GM12878 (cell line): ENCODE measurements around the gene LRRC75A. TPM values are rescaled to one million over a fixed set of nuclear protein-coding genes. Genes with fewer than 3 reads are reported as not detected.

ENCODE experiments used
- ATAC-seq: fragments of 200-7000 bp; cut with Tn5 transposase; 3 replicates; pipeline ENCODE4 v1.9.1; 2020; ENCODE audit warnings: mild to moderate bottlenecking, moderate library complexity
- BruUV-seq: library from RNA; stranded (reverse); fragments of 400-500 nt; replicated peaks from 2 replicates; lab custom pipeline; 2021; lab: Mats Ljungman, UMichigan
- CTCF ChIA-PET: fragments of 300-600 bp; sonication (Branson Sonifier 250); formaldehyde crosslinking; extraction: SDS; loops from one replicate; lab custom pipeline; 2021; ENCODE audit warnings: inconsistent platforms; lab: Yijun Ruan, JAX
- POLR2A ChIA-PET: fragments of 350-600 bp; formaldehyde crosslinking; extraction: SDS; loops from one replicate; lab custom pipeline; 2021; ENCODE audit warnings: inconsistent platforms; lab: Charles Lee
- RAD21 ChIA-PET: fragments of 300-600 bp; sonication (Branson Sonifier 250); formaldehyde crosslinking; loops from one replicate; lab custom pipeline; 2023; ENCODE audit warnings: antibody characterized with exemption; ENCODE audit not compliant: unreplicated experiment; lab: Charles Lee
- SMC1A ChIA-PET: fragments of 300-600 bp; sonication (Branson Sonifier 250); formaldehyde crosslinking; loops from one replicate; lab custom pipeline; 2023; ENCODE audit not compliant: unreplicated experiment, uncharacterized antibody; lab: Charles Lee
- DNase-seq: peaks from one replicate; pipeline ENCODE4 v3.0.0-alpha.2; 2011; ENCODE audit warnings: low read depth, low spot score
- FAIRE-seq: peaks from 3 replicates; lab custom pipeline; 2011; peaks lifted over from hg19 to GRCh38; lab: Jason Lieb, UNC
- H2AFZ ChIP-seq: 2 replicates; pipeline ENCODE4 v1.6.0; 2011; ENCODE audit warnings: low read depth, low read length, control low read depth; ENCODE audit not compliant: control insufficient read depth
- H3K27ac ChIP-seq: 2 replicates; pipeline ENCODE4 v1.5.1; 2011; ENCODE audit warnings: control low read depth; ENCODE audit not compliant: control insufficient read depth, insufficient read depth
- H3K27me3 ChIP-seq, 2 experiments: replicated peaks in 1 of 2; 2 replicates each; pipeline versions ENCODE4 v1.6.0 to v1.6.1; 2011; ENCODE audit warnings: low read length in 1 of 2; ENCODE audit not compliant: control insufficient read depth in 2 of 2, insufficient read depth in 2 of 2
- H3K36me3 ChIP-seq, 2 experiments: 2 replicates each; pipeline ENCODE4 v1.5.1; 2011; ENCODE audit warnings: low read length in 1 of 2; ENCODE audit not compliant: control insufficient read depth in 2 of 2, insufficient read depth in 2 of 2
- H3K4me1 ChIP-seq: 2 replicates; pipeline ENCODE4 v1.6.1; 2011; ENCODE audit warnings: mild to moderate bottlenecking, low read length, moderate library complexity, mixed read lengths; ENCODE audit not compliant: control insufficient read depth, insufficient read depth
- H3K4me2 ChIP-seq: 2 replicates; pipeline ENCODE4 v1.6.0; 2011; ENCODE audit warnings: control low read depth; ENCODE audit not compliant: control insufficient read depth, insufficient read depth
- H3K4me3 ChIP-seq: fragments of 200-600 bp; sonication (generic); 2 replicates; pipeline ENCODE4 v1.5.1; 2016
- H3K79me2 ChIP-seq: 2 replicates; pipeline ENCODE4 v1.6.0; 2011; ENCODE audit warnings: low read length; ENCODE audit not compliant: control insufficient read depth, insufficient read depth
- H3K9ac ChIP-seq: 2 replicates; pipeline ENCODE4 v1.8.0; 2011; ENCODE audit warnings: low read length, control low read depth, mixed read lengths; ENCODE audit not compliant: control insufficient read depth, insufficient read depth
- H3K9me3 ChIP-seq: replicated peaks from 3 replicates; pipeline ENCODE4 v1.5.1; 2011; ENCODE audit warnings: mild to moderate bottlenecking, low read length; ENCODE audit not compliant: control insufficient read depth, insufficient read depth
- H4K20me1 ChIP-seq: 2 replicates; pipeline ENCODE4 v1.6.0; 2011; ENCODE audit not compliant: control insufficient read depth, insufficient read depth
- CREB1 ChIP-seq: IDR thresholded peaks from 2 replicates; pipeline ENCODE4 v1.6.1; 2012; ENCODE audit warnings: low read depth, mild to moderate bottlenecking, inconsistent platforms
- FOS ChIP-seq: IDR thresholded peaks from 3 replicates; pipeline ENCODE4 v1.6.1; 2011; ENCODE audit warnings: borderline replicate concordance; ENCODE audit not compliant: insufficient read length; ENCODE audit errors: extremely low read depth
- IKZF1 ChIP-seq: fragments of 450-650 bp; conservative IDR thresholded peaks from 2 replicates; pipeline ENCODE4 v1.6.1; 2017; ENCODE audit warnings: antibody characterized with exemption, mild to moderate bottlenecking
- MXI1 ChIP-seq: fragments of 150-350 bp; IDR thresholded peaks from 2 replicates; pipeline ENCODE4 v1.6.1; 2011; ENCODE audit warnings: low read depth, mild to moderate bottlenecking, inconsistent platforms, low read length, improper control_type of control experiment
- RBBP5 ChIP-seq: fragments of 200-600 bp; sonication (generic); conservative IDR thresholded peaks from 2 replicates; pipeline ENCODE4 v1.6.1; 2016
- RELA ChIP-seq: fragments of 450-650 bp; IDR thresholded peaks from 2 replicates; pipeline ENCODE4 v1.8.0; 2014; ENCODE audit warnings: borderline replicate concordance; ENCODE audit not compliant: partially characterized antibody
- YY1 ChIP-seq: IDR thresholded peaks from 2 replicates; pipeline ENCODE4 v1.6.1; 2011; ENCODE audit warnings: low read depth, mild to moderate bottlenecking, low read length
- ZNF384 ChIP-seq: IDR thresholded peaks from 2 replicates; pipeline ENCODE4 v1.6.1; 2012; ENCODE audit warnings: low read depth, mild to moderate bottlenecking, low read length, improper control_type of control experiment, borderline replicate concordance
- WGBS: methylation state at CpG from one replicate; pipeline ENCODE4 v1.1.6; 2016; ENCODE audit warnings: low lambda C conversion rate; ENCODE audit not compliant: insufficient replicate concordance, insufficient coverage; ENCODE audit errors: missing lambda C conversion rate; 5-methylcytosine and 5-hydroxymethylcytosine counted together
- in situ Hi-C: fragments of 300-500 bp; cut with MboI; formaldehyde crosslinking; loops from 9 replicates; pipeline ENCODE4 v1.14.3; 2018; ENCODE audit warnings: mixed read lengths
- intact Hi-C: fragments of 100-400 bp; cut with micrococcal nuclease; formaldehyde crosslinking; loops from one replicate; pipeline ENCODE4 v1.14.2; 2022; ENCODE audit not compliant: unreplicated experiment
- polyA plus RNA-seq, 11 experiments: library from polyadenylated mRNA; depleted of rRNA in 4 of 11; unstranded in 6 of 11; stranded (reverse) in 5 of 11; fragments of >200 nt; fragmentation: Nextera tagmentation in 4 of 11; fragmentation: Illumina TruSeq in 1 of 11; extraction: Ambion mirVana in 4 of 11; extraction: Trizol in 1 of 11; gene quantifications; 1 replicate in 1 of 11; 2 replicates in 10 of 11; pipeline versions ENCODE4 v1.2.1 to v1.2.3, GENCODE V29; 2011 to 2016; ENCODE audit warnings: inconsistent platforms in 2 of 11, missing spikeins in 2 of 11, low read depth in 1 of 11
- total RNA-seq, 4 experiments: library from RNA; depleted of rRNA in 3 of 4; stranded (reverse); fragments of >200 nt in 3 of 4; fragmentation: Illumina TruSeq in 1 of 4; extraction: Trizol in 1 of 4; gene quantifications; 2 replicates each; pipeline versions ENCODE4 v1.2.1 to v1.2.3, GENCODE V29; 2013 to 2021
- TF ChIP-seq, protein P1 (sequence below): fragments of 450-650 bp; IDR thresholded peaks from 2 replicates; pipeline ENCODE4 v1.6.1; 2014; ENCODE audit warnings: mild to moderate bottlenecking
- TF ChIP-seq, protein P2 (sequence below): IDR thresholded peaks from 2 replicates; pipeline ENCODE4 v1.6.1; 2012; ENCODE audit warnings: low read depth, low read length, improper control_type of control experiment
- TF ChIP-seq, protein P3 (sequence below): fragments of 450-650 bp; formaldehyde crosslinking; IDR thresholded peaks from 2 replicates; pipeline ENCODE4 v1.5.0; 2022; ENCODE audit warnings: mild to moderate bottlenecking, missing genetic modification characterization

Gene LRRC75A
- total and polyA plus RNA-seq, 10 of the 15 experiments (the other 5 are each of a cell fraction or from before 2014, with no cell fraction given) = 0.01 to 1.3 (median 0.09) TPM; not detected in 2

DNA sequence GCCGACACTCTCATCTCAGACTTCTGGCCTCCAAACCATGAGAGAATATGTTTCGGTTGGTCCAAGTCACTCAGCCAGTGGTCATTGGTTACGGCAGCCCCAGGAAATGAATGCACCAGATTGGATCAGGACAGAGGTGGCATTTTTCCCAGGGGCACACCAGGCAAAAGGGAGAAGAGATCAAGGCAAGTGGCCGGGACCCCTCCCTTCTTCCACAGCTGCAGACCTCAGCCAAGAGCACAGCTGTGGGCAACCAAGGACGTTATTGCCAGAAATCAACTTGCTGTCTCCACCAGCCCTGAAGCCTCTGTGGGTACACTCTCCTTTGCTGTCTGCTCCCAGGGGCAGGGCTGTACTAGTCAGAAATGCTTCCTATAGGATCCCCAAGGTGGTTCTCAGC is 20.7 kb downstream of the LRRC75A start:
- Histone ChIP-seq H3K36me3 (no peaks in the 10 kb centered on the region), H3K27ac (no peak overlapping the region), H3K4me3 (no peak overlapping the region), H3K9ac (no peak overlapping the region), H3K4me1 (no peaks in the 10 kb centered on the region), H3K4me2 (no peak overlapping the region), H3K9me3 (no peaks in the 10 kb centered on the region), H3K79me2 (no peaks in the 10 kb centered on the region), H4K20me1 (no peaks in the 10 kb centered on the region), H2AFZ (no peak overlapping the region), H3K27me3 (no peaks in the 10 kb centered on the region)
- TF ChIP-seq CREB1 = no peak
- TF ChIP-seq FOS = no peak
- no peak for TF ChIP-seq MXI1
- TF ChIP-seq, protein P1, sequence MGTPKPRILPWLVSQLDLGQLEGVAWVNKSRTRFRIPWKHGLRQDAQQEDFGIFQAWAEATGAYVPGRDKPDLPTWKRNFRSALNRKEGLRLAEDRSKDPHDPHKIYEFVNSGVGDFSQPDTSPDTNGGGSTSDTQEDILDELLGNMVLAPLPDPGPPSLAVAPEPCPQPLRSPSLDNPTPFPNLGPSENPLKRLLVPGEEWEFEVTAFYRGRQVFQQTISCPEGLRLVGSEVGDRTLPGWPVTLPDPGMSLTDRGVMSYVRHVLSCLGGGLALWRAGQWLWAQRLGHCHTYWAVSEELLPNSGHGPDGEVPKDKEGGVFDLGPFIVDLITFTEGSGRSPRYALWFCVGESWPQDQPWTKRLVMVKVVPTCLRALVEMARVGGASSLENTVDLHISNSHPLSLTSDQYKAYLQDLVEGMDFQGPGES = no peak
- TF ChIP-seq ZNF384 = no peak
- TF ChIP-seq RELA = no peak
- BruUV-seq = no TSS peak
- in situ Hi-C loops = no loop called here
- ChIA-PET SMC1A (no interaction called here), POLR2A (no interaction called here), RAD21 (no interaction called here), CTCF (interaction anchor here (1.4 to 1.6 kb wide), 2 partner anchors 50 to 108 kb away, joined by 4 to 5 read pairs; no protein-coding TSS in a partner anchor)
- intact Hi-C loops = no loop called here
- DNase-seq = no peak
- ATAC-seq = no peak
- 60% methylated on average over 5 of the region's 5 CpGs for WGBS
- no peak for FAIRE-seq

DNA sequence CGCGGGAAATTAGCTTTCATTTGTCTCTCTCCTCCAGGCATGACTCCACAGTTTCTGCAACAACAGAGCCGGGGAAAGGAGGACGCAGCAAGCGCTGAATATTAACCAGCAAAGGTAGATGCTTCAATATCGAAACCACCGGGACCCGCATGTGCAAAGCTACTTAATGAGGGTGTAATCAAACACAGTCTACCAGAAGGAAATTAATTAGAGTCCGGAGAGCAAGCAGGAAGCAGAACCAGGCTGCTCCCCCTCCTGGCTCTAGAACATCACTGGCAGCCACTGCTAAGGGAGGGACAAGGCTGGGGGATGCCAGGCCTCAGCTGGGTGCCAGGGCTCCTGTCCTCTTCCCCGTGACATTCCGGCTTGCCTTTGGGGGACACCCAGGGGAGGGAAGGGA is 21.7 kb downstream of the LRRC75A start:
- in situ Hi-C loops = no loop called here
- no peaks in the 10 kb centered on the region for H3K79me2 ChIP-seq
- H3K27ac ChIP-seq = no peak overlapping the region
- no peaks in the 10 kb centered on the region for H3K36me3 ChIP-seq
- 62% methylated on average over 11 of the region's 11 CpGs for WGBS
- CTCF ChIA-PET = no interaction called here
- POLR2A ChIA-PET = no interaction called here
- DNase-seq (no peak), ATAC-seq (no peak), FAIRE-seq (no peak)
- SMC1A ChIA-PET = no interaction called here
- H3K27me3 ChIP-seq = no peaks in the 10 kb centered on the region
- RAD21 ChIA-PET = no interaction called here
- no peak overlapping the region for H3K4me3 ChIP-seq
- intact Hi-C loops = no loop called here
- H3K9ac ChIP-seq = no peak overlapping the region
- BruUV-seq = no TSS peak
- no peak overlapping the region for H3K4me2 ChIP-seq
- H3K9me3 ChIP-seq = no peaks in the 10 kb centered on the region
- H2AFZ ChIP-seq = no peak overlapping the region
- no peaks in the 10 kb centered on the region for H3K4me1 ChIP-seq
- no peaks in the 10 kb centered on the region for H4K20me1 ChIP-seq
- TF ChIP-seq, protein P2, sequence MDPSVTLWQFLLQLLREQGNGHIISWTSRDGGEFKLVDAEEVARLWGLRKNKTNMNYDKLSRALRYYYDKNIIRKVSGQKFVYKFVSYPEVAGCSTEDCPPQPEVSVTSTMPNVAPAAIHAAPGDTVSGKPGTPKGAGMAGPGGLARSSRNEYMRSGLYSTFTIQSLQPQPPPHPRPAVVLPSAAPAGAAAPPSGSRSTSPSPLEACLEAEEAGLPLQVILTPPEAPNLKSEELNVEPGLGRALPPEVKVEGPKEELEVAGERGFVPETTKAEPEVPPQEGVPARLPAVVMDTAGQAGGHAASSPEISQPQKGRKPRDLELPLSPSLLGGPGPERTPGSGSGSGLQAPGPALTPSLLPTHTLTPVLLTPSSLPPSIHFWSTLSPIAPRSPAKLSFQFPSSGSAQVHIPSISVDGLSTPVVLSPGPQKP = no peak
- no peak for TF ChIP-seq RBBP5
- TF ChIP-seq, protein P3, sequence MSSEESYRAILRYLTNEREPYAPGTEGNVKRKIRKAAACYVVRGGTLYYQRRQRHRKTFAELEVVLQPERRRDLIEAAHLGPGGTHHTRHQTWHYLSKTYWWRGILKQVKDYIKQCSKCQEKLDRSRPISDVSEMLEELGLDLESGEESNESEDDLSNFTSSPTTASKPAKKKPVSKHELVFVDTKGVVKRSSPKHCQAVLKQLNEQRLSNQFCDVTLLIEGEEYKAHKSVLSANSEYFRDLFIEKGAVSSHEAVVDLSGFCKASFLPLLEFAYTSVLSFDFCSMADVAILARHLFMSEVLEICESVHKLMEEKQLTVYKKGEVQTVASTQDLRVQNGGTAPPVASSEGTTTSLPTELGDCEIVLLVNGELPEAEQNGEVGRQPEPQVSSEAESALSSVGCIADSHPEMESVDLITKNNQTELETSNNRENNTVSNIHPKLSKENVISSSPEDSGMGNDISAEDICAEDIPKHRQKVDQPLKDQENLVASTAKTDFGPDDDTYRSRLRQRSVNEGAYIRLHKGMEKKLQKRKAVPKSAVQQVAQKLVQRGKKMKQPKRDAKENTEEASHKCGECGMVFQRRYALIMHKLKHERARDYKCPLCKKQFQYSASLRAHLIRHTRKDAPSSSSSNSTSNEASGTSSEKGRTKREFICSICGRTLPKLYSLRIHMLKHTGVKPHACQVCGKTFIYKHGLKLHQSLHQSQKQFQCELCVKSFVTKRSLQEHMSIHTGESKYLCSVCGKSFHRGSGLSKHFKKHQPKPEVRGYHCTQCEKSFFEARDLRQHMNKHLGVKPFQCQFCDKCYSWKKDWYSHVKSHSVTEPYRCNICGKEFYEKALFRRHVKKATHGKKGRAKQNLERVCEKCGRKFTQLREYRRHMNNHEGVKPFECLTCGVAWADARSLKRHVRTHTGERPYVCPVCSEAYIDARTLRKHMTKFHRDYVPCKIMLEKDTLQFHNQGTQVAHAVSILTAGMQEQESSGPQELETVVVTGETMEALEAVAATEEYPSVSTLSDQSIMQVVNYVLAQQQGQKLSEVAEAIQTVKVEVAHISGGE = no peak
- no peak for TF ChIP-seq YY1
- no peak for TF ChIP-seq IKZF1
